Gastroesophageal sphincter (tissue), 4 donors: ENCODE results near the gene FBP1. TPM values are rescaled to one million over a fixed set of nuclear protein-coding genes. Genes with fewer than 3 reads are reported as not detected.

ENCODE experiments used
- ATAC-seq: fragments of 150-250 bp; one replicate; pipeline ENCODE4 v1.9.1; 2016; ENCODE audit warnings: mild to moderate bottlenecking, moderate library complexity
- H3K27ac ChIP-seq, 4 donors: fragments of 200-600 bp; sonication (generic) in 3 of 4; 1 replicate in 3 of 4; 2 replicates in 1 of 4; pipeline ENCODE4 v1.5.1; 2016 to 2019
- H3K27me3 ChIP-seq: fragments of 200-600 bp; sonication (generic); one replicate; pipeline ENCODE4 v1.5.1; 2019
- H3K36me3 ChIP-seq, 2 donors: fragments of 200-600 bp; sonication (generic); one replicate each; pipeline ENCODE4 v1.5.1; 2019; ENCODE audit warnings: control low read depth in 1 of 2
- H3K4me1 ChIP-seq, 3 donors: fragments of 200-600 bp; sonication (generic); 1 replicate in 2 of 3; 2 replicates in 1 of 3; pipeline ENCODE4 v1.5.1; 2016 to 2019; ENCODE audit warnings: control low read depth in 2 of 3
- H3K4me3 ChIP-seq, 2 donors: fragments of 200-600 bp; sonication (generic); one replicate each; pipeline ENCODE4 v1.5.1; 2019; ENCODE audit warnings: mild to moderate bottlenecking in 1 of 2, moderate library complexity in 1 of 2
- H3K9me3 ChIP-seq, 3 donors: fragments of 200-600 bp; sonication (generic); one replicate each; pipeline ENCODE4 v1.5.1; 2017 to 2019; ENCODE audit warnings: control low read depth in 2 of 3
- EP300 ChIP-seq: sonication (generic); formaldehyde crosslinking; IDR thresholded peaks from one replicate; pipeline ENCODE4 v1.6.1; 2017; ENCODE audit warnings: antibody characterized with exemption, mild to moderate bottlenecking
- POLR2A ChIP-seq, 2 donors: fragments of 450-650 bp; IDR thresholded peaks; one replicate each; pipeline ENCODE4 v1.6.1; 2017; ENCODE audit warnings: antibody characterized with exemption in 2 of 2, mild to moderate bottlenecking in 2 of 2, moderate library complexity in 1 of 2
- POLR2AphosphoS5 ChIP-seq: sonication (generic); formaldehyde crosslinking; IDR thresholded peaks from one replicate; pipeline ENCODE4 v1.6.1; 2017; ENCODE audit warnings: antibody characterized with exemption
- WGBS, 2 donors: methylation state at CpG; one replicate each; pipeline ENCODE4 v1.1.5; 2018; ENCODE audit warnings: low coverage in 1 of 2; 5-methylcytosine and 5-hydroxymethylcytosine counted together
- total RNA-seq, 4 donors: library from RNA; depleted of rRNA; stranded (reverse); fragments of >200 nt; gene quantifications; one replicate each; pipeline ENCODE4 v1.1.0, GENCODE V29; 2016
- TF ChIP-seq, protein P1 (sequence below), 4 experiments: fragments of 200-600 bp in 2 of 4; fragments of 450-650 bp in 2 of 4; sonication (generic) in 1 of 4; IDR thresholded peaks; one replicate each; pipeline ENCODE4 v1.5.1; 2017 to 2019; ENCODE audit warnings: antibody characterized with exemption in 4 of 4, mild to moderate bottlenecking in 2 of 4, moderate library complexity in 2 of 4

The FBP1 gene
- total RNA-seq, 4 donors from 2014 or later = 0.72 to 6.3 (median 2.3) TPM; not detected in 1

GRCh38 chr9:94554439-94555331, 84.6 kb downstream of the FBP1 start, which contains the start of gene PCAT7:
Gene PCAT7 (plus strand): TSS chr9:94555083.
- H3K9me3 ChIP-seq = no peaks in the 10 kb centered on the region
- no peaks in the 10 kb centered on the region for H3K36me3 ChIP-seq
- H3K4me1 ChIP-seq = no peaks in the 10 kb centered on the region
- ATAC-seq = peak; percentile 41
- 60 to 80% methylated on average over 1 to 13 of the region's 40 CpGs for WGBS, 2 donors
- TF ChIP-seq, protein P1, sequence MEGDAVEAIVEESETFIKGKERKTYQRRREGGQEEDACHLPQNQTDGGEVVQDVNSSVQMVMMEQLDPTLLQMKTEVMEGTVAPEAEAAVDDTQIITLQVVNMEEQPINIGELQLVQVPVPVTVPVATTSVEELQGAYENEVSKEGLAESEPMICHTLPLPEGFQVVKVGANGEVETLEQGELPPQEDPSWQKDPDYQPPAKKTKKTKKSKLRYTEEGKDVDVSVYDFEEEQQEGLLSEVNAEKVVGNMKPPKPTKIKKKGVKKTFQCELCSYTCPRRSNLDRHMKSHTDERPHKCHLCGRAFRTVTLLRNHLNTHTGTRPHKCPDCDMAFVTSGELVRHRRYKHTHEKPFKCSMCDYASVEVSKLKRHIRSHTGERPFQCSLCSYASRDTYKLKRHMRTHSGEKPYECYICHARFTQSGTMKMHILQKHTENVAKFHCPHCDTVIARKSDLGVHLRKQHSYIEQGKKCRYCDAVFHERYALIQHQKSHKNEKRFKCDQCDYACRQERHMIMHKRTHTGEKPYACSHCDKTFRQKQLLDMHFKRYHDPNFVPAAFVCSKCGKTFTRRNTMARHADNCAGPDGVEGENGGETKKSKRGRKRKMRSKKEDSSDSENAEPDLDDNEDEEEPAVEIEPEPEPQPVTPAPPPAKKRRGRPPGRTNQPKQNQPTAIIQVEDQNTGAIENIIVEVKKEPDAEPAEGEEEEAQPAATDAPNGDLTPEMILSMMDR (IDR thresholded peaks at IDR 0.05) = peak in 2 of 4 experiments; percentile 19 to 23
- TF ChIP-seq POLR2AphosphoS5 = no peak
- H3K4me3 ChIP-seq = peak within 1 kb of the TSS in 1 of 2 donors; percentile 19
- no peak within 1 kb of the TSS for H3K27ac ChIP-seq
- H3K27me3 ChIP-seq = peaks cover 9% of the 10 kb centered on the region

- Histone ChIP-seq H3K9me3 (no peaks in the 10 kb centered on the region), H3K36me3 (no peaks in the 10 kb centered on the region), H3K4me1 (no peaks in the 10 kb centered on the region), H3K27me3 (peaks cover 9% of the 10 kb centered on the region), H3K4me3 (no peak overlapping the region), H3K27ac (no peak overlapping the region)
- no CpG with 5 or more reads among the region's 16 CpGs for WGBS, 2 donors
- TF ChIP-seq EP300 (no peak), POLR2AphosphoS5 (no peak), POLR2A (IDR thresholded peaks at IDR 0.05) (no peak)
- TF ChIP-seq, protein P1 (IDR thresholded peaks at IDR 0.05) = no peak
- no peak for ATAC-seq
Observed at GRCh38 chr9:94554078-94554438, 85.3 kb downstream of the FBP1 start.

Other genes starting within 250 kb of the FBP1 start
- not detected for gene PCAT7, start 84.4 kb downstream of the FBP1 start, total RNA-seq
- not detected for gene FBP2, start 45.7 kb downstream of the FBP1 start, total RNA-seq
- gene AOPEP, start 87.2 kb upstream of the FBP1 start, total RNA-seq = 100 to 1,000 TPM; 252 to 375 (median 312) TPM